Epithelial cell of proximal tubule (primary cell): ENCODE results near the gene ABCC12. TPM values are rescaled to one million over a fixed set of nuclear protein-coding genes. Genes with fewer than 3 reads are reported as not detected.
A peak's percentile ranks its signal among the peaks of the same experiment; 100 is the strongest.

Experiments used
- DNase-seq: peaks from one replicate; pipeline ENCODE4 v3.0.0-alpha.2; 2011; ENCODE audit warnings: low read depth
- H3K4me3 ChIP-seq: 2 replicates; pipeline ENCODE4 v1.5.1; 2011; ENCODE audit warnings: low read depth, mild to moderate bottlenecking, low read length
- total RNA-seq: library from RNA; depleted of rRNA; stranded (reverse); fragments of >200 nt; gene quantifications from 2 replicates; pipeline ENCODE4 v1.2.3, GENCODE V29; 2015
- TF ChIP-seq, protein P1 (sequence below): conservative IDR thresholded peaks from 2 replicates; pipeline ENCODE4 v1.5.1; 2012; ENCODE audit warnings: low read depth, mild to moderate bottlenecking, low read length

Gene ABCC12
- total RNA-seq, 1 donor from 2014 or later = not detected

DNA sequence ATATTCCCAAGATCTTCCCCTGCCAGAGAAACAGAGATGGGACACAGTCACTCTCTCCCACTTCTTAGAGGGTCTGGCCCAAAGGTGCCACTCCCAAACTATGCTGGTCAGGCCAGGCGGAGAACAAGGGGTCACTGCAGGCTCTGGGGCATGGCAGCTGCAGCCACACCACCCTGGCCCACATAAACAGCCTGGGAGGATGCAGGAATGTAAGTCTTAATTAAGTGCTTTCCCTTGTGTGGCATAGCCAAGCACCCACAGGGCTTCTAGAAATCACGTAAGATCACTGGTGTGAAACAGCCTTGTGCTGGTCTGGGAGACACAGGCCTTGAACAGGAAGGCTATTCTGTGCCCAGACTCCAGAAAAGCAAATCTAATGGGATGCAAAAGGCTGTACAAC, 31.5 kb downstream of the ABCC12 start:
- no peak for DNase-seq

DNA sequence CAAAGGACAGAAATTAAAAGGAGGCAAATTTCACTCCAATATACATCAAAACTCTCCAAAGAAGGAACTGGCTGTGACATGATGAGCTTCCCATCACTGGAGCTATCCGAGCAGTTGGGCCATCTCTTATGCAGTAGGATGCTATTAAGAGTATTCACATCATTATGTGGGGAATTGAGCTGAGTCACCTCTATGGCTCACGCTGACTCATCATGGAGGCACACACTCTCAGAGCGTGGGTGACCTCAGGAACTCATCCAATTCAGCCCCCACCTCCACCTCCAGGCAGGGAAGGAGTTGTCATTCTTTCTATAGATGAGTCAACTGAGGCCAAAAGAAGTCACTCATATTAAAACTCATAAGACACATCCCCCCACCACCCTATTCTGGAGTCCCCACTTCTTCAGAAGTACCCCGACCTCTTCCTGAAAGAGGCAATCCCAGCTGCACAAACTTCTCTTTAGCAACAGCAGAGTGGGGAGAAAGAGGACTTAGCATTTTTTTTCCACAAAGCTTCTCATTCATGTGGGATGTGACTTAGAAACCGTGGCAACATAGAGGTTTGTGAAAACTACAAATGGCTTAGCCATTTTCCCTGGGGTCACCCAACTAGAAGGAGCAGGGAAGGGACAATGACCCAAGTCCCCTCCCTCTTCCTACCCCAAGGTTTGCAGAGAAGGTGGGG, 32.5 kb downstream of the ABCC12 start:
- DNase-seq = peak; percentile 90
- TF ChIP-seq, protein P1, sequence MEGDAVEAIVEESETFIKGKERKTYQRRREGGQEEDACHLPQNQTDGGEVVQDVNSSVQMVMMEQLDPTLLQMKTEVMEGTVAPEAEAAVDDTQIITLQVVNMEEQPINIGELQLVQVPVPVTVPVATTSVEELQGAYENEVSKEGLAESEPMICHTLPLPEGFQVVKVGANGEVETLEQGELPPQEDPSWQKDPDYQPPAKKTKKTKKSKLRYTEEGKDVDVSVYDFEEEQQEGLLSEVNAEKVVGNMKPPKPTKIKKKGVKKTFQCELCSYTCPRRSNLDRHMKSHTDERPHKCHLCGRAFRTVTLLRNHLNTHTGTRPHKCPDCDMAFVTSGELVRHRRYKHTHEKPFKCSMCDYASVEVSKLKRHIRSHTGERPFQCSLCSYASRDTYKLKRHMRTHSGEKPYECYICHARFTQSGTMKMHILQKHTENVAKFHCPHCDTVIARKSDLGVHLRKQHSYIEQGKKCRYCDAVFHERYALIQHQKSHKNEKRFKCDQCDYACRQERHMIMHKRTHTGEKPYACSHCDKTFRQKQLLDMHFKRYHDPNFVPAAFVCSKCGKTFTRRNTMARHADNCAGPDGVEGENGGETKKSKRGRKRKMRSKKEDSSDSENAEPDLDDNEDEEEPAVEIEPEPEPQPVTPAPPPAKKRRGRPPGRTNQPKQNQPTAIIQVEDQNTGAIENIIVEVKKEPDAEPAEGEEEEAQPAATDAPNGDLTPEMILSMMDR = no peak
- H3K4me3 ChIP-seq = no peak overlapping the region

More for the DNA sequence above, 31.5 kb downstream of the ABCC12 start:
- TF ChIP-seq, protein P1 = no peak
- H3K4me3 ChIP-seq = no peak overlapping the region

GRCh38 chr16:48121276-48121675, 34.5 kb downstream of the ABCC12 start:
- H3K4me3 ChIP-seq = no peak overlapping the region
- no peak for DNase-seq
- TF ChIP-seq, protein P1 = no peak

DNA sequence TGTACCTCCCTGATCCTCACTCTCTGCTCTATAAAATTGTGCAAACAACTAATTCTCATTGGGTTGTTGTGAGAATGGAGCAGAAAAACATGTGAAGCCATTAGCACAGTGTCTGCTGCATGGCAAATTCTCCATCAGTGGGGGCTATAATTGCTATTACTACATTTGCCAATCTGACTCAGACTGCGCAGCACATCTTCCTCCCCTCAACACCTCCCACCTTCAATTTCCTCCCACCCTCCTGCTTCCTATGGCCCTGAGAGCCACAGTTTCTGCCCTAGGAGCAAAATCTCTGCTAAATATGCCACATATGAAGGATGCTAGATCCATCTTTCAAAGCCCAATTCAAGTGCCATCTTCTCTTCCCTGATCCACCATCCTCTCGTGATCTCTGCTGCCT, 37.0 kb downstream of the ABCC12 start:
- H3K4me3 ChIP-seq = no peak overlapping the region
- TF ChIP-seq, protein P1 = no peak
- no peak for DNase-seq

DNA sequence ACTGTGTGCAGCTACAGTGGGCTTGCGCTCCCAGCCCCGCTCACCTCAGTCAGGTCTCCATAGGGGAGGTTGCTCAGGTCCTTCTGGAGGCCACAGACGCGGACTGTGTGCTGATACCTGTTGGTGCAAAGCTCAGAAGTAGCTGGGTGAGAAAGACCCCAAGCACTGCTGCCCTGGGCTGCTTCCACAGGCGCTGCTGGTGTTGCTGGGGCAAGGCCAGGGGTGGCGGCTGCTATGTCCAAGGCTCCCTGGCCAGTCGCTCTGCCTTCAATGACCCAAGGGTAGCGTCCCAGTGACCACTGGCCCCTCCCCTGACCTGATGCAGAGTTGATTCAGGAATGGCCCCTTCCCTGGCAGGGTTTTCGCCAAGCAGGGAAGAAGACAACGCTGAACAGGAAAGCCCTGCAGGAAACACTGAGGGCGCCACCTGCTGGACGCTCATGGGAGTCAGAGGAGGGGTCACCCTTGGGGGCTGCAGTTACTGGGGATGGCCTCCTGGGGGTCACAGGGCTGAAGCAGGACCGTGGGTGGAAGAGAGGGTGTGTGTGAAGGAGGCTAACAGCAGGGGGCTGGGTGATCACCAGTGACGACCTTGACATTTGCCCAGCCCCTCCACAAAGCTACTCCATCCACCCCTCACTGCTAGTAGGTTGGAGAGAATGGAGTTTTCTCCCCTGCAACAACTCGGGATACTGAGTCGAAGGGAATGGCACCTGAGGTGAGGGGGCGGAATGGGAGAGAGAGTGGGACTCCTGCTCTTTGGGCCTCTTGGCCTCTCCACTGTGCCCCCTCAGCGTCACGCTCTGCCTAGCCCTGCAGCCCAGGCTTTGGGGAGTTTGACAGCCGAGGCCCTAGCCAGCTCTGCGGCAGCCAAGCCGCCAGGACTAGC, 38.3 kb downstream of the ABCC12 start:
- no peak for DNase-seq
- TF ChIP-seq, protein P1 = peak; percentile 89
- no peak overlapping the region for H3K4me3 ChIP-seq

- DNase-seq = no peak
- no peak overlapping the region for H3K4me3 ChIP-seq
- TF ChIP-seq, protein P1 = no peak
Measured at GRCh38 chr16:48115299-48115698, 40.5 kb downstream of the ABCC12 start.
